ENCODE results near the gene LIAS.
A peak's percentile ranks its signal among the peaks of the same experiment; 100 is the strongest.
"Not testable (repeated sequence)": the region's sequence is repeated elsewhere in the genome, so short reads cannot be mapped to it uniquely, and the experiment has no call there.

LIAS gene

GRCh38 chr4:39453738-39454137 is 5.1 kb upstream of the LIAS start:
- DNase-seq (ENCODE audit: low read depth, low spot score): no peak
- TF ChIP-seq CTCF (IDR thresholded peaks at IDR 0.05; ENCODE audit: low read depth, low read length): no peak
- in situ Hi-C loops (cut with HindIII; ENCODE audit: low sequenced_read_pairs): no loop called here
- no peak overlapping the region for H3K4me3 ChIP-seq (ENCODE audit: low read depth, low read length)

- in situ Hi-C loops (cut with HindIII; ENCODE audit: low sequenced_read_pairs): no loop called here
- H3K4me3 ChIP-seq (ENCODE audit: low read depth, low read length): no peak overlapping the region
- DNase-seq (ENCODE audit: low read depth, low spot score): no peak
- TF ChIP-seq CTCF (IDR thresholded peaks at IDR 0.05; ENCODE audit: low read depth, low read length): no peak
Measured at GRCh38 chr4:39455486-39455885, 3.4 kb upstream of the LIAS start.

GRCh38 chr4:39456946-39457763 is 1.7 kb upstream of the LIAS start:
- in situ Hi-C loops (cut with HindIII; ENCODE audit: low sequenced_read_pairs): no loop called here
- peak overlapping the region; percentile 78 for H3K4me3 ChIP-seq (ENCODE audit: low read depth, low read length)
- TF ChIP-seq CTCF (IDR thresholded peaks at IDR 0.05; ENCODE audit: low read depth, low read length): no peak
- DNase-seq (ENCODE audit: low read depth, low spot score): no peak

- in situ Hi-C loops (cut with HindIII; ENCODE audit: low sequenced_read_pairs); DNase-seq (ENCODE audit: low read depth, low spot score): not testable (repeated sequence)
- peak overlapping the region; percentile 78 for H3K4me3 ChIP-seq (ENCODE audit: low read depth, low read length)
Measured at GRCh38 chr4:39458161-39458504, 723 bp upstream of the LIAS start.

GRCh38 chr4:39464886-39465501 is 6.1 kb downstream of the LIAS start:
- peak; percentile 83 for DNase-seq (ENCODE audit: low read depth, low spot score)
- in situ Hi-C loops (cut with HindIII; ENCODE audit: low sequenced_read_pairs): no loop called here
- no peak overlapping the region for H3K4me3 ChIP-seq (ENCODE audit: low read depth, low read length)
- peak; percentile 26 for TF ChIP-seq CTCF (IDR thresholded peaks at IDR 0.05; ENCODE audit: low read depth, low read length)

- no peak for TF ChIP-seq CTCF (IDR thresholded peaks at IDR 0.05; ENCODE audit: low read depth, low read length)
- in situ Hi-C loops (cut with HindIII; ENCODE audit: low sequenced_read_pairs): no loop called here
- H3K4me3 ChIP-seq (ENCODE audit: low read depth, low read length): no peak overlapping the region
- peak; percentile 16 for DNase-seq (ENCODE audit: low read depth, low spot score)
Measured at GRCh38 chr4:39466747-39467146, 7.9 kb downstream of the LIAS start.

GRCh38 chr4:39467464-39467863 is 8.6 kb downstream of the LIAS start:
- TF ChIP-seq CTCF (IDR thresholded peaks at IDR 0.05; ENCODE audit: low read depth, low read length): no peak
- no peak overlapping the region for H3K4me3 ChIP-seq (ENCODE audit: low read depth, low read length)
- DNase-seq (ENCODE audit: low read depth, low spot score): no peak
- in situ Hi-C loops (cut with HindIII; ENCODE audit: low sequenced_read_pairs): no loop called here

Data from astrocyte of the spinal cord (primary cell).